Activated naive CD4-positive, alpha-beta T cell treated with Interleukin-2 at 50 U/mL for 16 hours (primary cell): ENCODE data around the gene BBX.

Experiments used
- DNase-seq: peaks from one replicate; pipeline ENCODE4 v3.0.0-alpha.2; 2020

BBX gene

DNA sequence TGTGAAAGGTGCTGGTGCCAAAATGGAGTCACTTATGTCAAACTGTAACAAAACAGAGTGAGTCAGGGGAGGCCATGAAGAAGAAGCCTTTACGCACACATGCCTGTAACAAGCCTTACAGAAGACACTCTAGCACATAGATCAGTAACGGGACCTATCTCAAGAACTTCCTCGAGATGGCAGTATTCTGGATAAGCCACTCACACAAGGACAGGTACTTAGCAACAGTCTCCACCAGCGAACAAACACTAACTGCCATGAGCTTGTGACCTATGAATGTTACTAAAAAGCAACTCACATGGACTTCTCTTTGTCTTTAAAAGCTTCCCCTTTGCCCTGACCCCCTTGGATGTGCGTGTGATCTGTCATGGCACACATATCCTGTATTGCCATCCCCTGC, 332.9 kb downstream of the BBX start:
- no peak for DNase-seq

DNA sequence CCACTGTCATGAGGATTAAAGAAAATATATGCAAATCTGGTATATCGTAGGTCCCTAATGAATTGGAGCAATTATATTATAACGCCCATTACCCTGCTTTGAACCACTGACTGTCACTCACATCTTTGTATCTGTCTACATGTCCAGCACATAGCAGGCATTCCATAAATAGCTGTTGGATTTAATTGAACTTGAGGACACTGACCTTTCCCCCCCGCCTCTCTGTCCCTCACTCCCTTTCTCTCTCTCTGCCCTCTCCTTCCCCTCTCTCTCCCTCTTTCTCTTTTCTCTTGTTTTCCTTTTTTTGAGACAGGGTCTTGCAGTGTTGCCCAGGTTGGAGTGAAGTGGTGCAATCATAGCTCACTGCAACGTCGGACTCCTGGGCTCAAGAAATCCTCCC, 335.1 kb downstream of the BBX start:
- no peak for DNase-seq

DNA sequence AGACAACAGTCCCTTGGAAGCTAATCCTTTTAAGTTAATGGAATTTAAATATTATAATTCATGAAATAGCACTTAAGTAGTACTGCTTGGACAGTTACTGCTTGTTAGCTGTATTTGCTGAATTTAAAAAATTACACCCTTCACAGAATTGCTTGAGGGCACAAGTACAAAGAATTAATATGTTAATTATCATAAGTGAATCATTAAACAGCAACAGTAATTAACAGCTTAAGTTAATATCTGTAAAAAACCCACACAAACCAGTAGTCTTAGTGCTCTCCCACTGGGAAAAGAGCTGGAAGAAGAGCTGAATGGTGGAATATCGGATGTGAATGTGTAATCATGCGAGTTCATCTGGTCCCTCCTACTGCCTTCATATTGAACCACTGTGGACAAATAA, 336.1 kb downstream of the BBX start:
- DNase-seq = no peak
